Vagina (tissue), 2 donors: Measurements from ENCODE around the gene PLA2G10.

ENCODE experiments used
- POLR2A ChIP-seq, 2 donors: fragments of 450-650 bp; IDR thresholded peaks; one replicate each; pipeline ENCODE4 v1.6.1; 2017; ENCODE audit warnings: antibody characterized with exemption in 2 of 2, mild to moderate bottlenecking in 2 of 2, moderate library complexity in 2 of 2
- TF ChIP-seq, protein P1 (sequence below), 3 experiments: fragments of 450-650 bp in 2 of 3; fragments of 200-600 bp in 1 of 3; sonication (generic) in 1 of 3; IDR thresholded peaks; one replicate each; pipeline ENCODE4 v1.5.1; 2017 to 2019; ENCODE audit warnings: antibody characterized with exemption in 3 of 3, mild to moderate bottlenecking in 2 of 3, moderate library complexity in 2 of 3

DNA sequence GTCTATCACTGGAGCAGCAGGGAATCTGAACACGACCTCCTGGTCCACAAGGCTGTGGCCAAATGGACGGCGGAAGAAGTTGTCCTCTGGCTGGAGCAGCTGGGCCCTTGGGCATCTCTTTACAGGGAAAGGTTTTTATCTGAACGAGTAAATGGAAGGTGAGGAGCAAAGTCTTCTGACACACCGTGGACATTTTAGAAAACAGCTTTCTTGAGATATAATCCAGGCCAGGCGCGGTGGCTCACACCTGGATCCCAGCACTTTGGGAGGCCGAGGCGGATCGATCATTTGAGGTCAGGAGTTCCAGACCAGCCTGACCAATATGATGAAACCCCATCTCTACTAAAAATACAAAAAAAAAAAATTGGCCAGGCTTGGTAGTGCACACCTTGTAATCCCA is 44.3 kb downstream of the PLA2G10 start:
- no peak for TF ChIP-seq POLR2A (IDR thresholded peaks at IDR 0.05)
- TF ChIP-seq, protein P1, sequence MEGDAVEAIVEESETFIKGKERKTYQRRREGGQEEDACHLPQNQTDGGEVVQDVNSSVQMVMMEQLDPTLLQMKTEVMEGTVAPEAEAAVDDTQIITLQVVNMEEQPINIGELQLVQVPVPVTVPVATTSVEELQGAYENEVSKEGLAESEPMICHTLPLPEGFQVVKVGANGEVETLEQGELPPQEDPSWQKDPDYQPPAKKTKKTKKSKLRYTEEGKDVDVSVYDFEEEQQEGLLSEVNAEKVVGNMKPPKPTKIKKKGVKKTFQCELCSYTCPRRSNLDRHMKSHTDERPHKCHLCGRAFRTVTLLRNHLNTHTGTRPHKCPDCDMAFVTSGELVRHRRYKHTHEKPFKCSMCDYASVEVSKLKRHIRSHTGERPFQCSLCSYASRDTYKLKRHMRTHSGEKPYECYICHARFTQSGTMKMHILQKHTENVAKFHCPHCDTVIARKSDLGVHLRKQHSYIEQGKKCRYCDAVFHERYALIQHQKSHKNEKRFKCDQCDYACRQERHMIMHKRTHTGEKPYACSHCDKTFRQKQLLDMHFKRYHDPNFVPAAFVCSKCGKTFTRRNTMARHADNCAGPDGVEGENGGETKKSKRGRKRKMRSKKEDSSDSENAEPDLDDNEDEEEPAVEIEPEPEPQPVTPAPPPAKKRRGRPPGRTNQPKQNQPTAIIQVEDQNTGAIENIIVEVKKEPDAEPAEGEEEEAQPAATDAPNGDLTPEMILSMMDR (IDR thresholded peaks at IDR 0.05): no peak
